GF-D8 (cell line): ENCODE data around the gene TAOK1.
A peak's percentile ranks its signal among the peaks of the same experiment; 100 is the strongest.

Experiments
- DNase-seq: peaks from one replicate; lab custom pipeline; 2025; lab: John Stamatoyannopoulos, UW

The TAOK1 gene

DNA sequence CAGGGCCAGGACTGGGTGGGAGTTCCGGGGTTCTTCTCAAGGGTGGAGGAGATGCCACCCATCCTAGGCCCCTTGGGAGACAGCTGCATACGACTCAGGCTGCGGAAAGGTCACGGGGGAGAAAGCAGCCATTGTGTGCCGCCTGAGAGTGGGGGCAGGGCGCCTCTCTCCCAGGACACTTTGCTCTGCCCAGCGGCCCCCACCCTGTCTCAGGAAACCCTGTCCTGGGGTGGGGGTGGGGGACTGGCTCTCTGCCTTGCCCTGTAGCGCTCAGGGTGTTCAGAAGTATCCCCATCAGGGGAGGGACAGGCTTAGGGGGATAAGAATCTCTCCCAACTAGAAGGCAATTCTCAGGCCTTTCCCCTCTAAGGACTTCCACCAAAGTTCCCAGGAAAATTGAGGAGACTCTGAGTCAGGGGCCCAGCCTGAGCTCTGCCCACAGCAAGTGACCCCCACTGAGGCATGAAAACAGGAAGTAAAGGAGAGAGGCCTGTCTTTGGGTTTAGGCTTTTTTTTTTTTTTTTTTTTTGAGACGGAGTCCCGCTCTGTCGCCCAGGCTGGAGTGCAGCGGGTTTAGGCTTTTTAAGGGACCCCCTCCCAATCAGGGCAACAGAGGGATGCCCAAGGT lies 194.4 kb downstream of the TAOK1 start:
- no peak for DNase-seq

DNA sequence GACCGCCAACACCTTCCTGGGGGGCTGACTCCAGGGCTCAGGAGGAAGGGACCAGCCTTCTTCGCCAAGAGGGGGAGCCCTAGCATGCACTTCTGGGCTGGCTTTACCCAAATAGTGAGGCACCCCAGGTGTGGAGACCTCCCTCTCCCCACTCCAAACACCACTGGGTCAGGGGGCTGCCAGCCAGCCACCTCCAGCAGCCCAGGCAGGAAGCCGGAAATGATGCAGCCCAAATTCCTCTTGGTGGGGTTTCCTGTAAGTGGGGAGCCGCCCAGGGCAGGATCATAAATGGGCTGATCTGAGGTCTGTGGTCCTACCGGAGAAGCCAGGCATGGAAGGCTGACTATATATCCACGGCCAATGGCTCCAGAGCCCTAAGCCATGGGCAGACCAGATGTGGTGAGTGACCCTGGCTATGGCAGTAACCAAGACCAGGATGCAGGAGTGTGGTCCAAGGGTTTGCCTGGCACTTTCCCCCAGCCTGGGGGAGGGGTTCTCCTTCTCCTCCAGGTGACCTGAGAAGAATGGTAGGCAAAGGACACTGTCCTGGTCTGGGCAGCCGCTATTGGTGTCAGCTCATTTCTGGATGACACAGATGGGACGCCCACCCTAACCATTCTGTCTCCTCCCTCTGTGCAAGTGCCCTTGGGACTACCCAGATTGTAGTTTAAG lies 195.1 kb downstream of the TAOK1 start:
- DNase-seq, result no peak

DNA sequence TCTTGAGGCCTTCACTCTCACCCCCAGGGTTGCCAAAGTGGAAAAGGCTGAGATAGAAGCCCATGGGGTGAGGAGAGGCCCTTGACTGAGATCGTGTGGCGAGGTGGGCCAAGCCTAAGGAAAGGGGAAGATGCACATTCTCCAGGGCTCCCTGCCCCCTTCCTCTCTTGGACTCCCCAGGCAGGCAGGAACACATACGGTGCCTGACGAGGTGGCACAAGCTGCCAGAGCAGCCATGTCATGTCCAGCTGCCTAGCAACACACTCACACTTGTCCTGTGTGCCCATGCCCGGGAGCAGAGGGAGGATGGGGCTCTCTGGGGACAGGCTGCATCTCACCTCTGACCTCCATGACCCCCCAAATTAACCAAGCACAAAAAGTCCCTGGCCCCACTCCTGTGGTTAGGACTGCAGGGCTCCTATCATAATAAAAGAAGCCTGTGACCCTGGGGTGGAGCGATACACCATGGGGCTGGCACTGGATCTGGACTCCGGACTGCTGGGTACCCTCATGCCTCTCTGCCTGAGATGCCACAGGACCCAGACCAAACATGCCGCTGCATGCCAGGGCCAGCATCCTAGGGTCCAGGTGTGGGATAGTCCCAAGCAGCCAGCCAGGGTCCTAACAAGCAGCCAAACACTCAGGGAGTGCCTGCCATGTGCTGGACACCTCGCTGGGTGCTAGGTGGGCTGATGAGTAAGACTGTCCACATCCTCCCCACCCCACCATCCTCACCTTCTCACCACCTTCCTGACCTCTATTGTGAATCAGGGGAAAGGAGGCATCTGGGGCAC lies 196.7 kb downstream of the TAOK1 start:
- DNase-seq, result no peak

DNA sequence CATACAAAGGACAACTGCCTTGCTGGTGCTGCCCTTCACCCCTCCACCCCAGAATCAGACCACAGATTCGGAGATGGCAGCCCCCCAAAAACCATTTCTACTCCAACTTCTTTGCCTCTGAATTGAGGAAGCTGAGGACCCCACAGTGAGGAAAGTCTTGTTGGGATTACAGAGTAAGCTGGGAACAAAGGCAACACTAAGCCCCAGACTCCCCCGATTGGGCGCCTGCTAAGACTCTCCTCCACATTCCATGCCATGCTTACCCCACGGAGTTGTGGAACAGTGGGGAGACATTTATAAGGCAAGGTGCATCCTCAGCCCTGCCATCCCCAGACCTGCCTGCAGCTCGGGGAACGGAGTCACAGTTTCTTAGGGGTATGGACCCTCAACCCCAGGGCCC lies 197.4 kb downstream of the TAOK1 start:
- DNase-seq, result no peak

DNA sequence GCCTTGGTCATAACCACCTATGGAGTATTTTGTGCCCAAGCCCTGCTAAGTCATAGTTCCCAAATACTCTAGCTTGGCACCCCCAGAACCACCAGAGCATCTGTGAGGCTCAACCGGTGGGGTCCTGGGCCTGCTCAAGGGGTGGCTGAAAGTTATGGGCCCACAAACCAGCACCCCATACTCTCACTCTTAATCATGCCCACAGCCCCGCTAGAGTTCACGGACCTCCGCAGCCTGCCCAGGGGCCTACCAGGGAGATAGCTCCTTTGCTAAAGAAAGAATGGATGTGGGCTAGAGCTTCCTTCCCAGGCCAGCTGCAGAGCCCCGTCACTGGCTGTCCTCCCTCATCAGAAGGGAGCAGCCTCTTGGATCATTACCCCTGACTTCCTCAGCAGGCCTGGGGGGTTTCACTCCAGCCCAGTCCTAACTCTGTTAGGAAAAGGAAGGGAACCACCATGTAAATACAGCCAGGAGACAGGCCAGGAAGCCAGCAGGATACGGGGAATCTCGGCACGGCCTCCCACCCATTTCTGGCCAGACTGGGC lies 197.9 kb downstream of the TAOK1 start:
- DNase-seq, result no peak

DNA sequence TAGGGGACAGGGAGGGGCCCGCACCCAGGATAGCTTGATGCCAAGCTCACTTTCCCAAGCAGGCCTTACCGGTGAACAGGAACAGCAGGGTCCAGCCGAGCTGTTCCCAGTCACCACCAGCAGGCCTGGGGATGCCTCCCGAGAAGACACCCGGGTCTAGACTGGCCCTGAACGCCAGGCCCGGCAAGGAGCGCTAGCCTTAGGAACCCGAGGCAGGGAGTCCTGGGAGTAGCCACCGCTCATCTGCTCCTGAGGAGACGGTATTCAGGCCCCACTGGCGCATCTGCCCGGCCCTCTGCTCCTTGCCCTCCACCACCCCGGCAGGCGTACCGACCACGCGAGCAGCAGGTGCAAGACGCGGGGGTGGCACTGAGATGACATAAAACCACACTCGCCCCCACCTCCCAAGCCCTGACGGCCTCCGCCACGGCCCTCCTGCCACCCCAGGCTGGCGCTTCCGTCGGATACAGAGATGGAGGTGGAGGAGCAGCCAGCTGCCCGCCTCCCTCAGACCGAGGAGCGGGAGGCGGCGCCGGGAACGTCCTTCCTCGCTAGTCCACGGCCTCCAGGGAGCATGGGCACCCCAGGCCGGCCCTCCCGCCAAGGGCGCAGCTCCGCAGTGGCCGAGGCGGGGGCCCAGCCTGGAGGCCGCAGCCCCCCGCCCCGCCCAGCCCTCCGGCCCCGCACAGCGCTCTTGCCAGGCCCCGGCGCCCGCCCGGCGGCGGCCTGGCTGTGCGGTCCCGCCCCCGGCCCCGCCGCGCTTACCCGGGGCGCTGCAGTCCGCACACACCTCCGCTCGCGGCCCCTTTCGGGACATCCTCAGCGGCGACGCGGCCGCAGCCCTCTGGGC lies 198.6 kb downstream of the TAOK1 start:
- no peak for DNase-seq

DNA sequence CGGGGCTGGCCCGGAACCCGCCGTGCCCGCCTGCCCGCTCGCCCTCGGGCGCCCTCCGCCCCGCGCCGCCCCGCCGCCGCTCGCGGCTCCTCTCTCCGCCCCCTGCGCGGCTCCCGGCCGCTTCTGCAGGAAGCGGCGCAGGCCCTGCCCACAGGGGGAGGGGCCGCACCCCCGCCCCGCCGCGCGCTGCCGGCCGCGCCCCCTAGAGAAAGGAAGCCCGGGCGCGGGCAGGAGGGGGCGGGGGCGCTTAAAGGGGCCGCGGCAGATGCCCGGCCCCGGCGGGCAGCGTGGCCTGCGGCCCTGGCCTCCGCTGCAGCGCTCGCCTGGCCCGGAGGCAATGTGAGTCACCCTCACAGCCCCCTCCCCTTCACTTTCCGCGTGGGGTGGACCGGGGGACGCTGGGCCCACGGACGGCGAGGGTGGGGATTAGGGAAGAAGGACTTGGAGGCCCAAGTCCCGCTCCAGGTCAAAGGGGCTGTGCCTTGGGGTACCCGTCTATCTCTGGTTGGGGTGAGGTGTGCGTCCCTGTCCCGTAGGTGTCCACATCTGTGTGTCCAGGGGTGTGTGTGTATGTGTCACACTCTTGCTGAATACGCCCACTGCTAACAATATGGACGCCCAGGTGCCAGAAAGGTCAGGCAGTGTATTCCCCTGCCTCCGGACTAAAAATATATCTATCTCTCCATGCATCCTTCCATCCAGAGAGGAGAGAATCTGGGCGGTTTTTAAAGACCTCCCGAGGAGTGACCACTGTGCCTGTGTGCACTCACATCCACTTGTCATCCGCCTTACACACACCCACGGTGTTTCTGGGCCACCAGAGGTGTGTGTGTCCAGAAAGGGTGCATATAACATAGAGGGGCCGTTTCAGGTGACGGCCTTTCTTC lies 199.6 kb downstream of the TAOK1 start, which contains the start of gene GIT1:
GIT1 (minus strand) TSS at position 125 of the 887 bp plus-strand sequence. CDS start 270 bp downstream, outside the sequence.
- DNase-seq, result no peak

DNA sequence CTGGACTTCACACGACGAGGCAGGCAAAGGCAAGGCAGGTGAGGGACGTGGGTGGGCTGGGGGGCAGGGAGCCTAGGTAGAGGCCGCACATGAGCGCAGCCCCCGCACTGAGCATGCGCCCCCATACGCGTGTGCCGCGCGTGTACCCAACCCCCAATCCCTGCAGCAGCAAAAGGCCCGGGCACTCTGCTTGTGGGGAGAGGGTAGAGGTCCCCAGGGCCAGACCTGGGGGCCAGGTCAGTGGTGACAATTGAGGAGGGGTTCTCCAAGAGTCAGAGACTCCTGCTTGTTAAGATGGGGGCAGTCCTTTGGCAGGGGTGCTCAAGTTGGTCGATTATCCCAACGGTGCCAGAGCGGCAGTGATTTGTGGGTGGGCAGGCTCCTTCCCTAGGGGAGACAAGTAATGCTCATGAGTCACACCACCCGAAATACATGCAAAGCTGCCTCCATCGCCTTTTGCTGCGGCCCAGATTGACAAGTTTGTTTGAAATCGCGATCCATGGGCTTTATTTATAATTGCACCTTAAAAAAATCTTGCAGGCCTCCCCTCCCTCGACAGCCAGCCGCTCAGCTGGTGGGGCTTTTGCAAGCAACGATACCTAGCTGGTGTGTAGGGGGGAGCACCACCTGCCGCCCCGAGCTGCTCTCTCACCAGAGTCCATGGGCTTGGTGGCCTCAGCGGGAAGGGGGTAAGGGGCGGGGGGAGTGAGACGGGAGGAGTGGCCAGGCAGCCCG lies 200.4 kb downstream of the TAOK1 start:
- no peak for DNase-seq

DNA sequence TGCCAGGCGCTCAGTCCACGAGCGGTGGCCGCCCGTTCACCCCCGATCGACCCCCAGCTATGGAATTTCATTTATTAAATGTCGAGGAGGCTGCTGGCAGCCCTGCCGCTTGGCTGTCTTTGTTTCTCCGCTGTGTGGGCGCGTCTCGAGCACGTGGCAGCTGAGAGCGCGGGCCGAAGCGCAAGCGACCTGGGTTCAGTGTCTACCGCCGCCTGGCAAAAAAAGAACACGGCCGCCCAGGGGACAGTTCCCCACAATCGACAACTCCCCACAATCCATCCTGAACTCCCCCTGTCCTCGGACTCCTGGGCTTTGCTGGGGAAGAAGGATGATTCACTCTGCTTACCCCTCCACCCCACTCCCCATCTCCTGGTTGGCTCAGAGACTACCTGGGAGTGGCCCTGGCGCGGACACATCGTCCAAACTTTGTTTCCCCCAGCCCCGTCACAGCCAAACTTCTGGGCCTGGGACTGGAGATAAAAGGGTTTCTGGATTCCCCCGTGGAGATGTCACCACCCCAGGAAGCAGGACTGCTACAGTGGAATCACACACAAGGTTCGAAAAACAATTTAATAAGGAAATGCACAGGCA lies 201.1 kb downstream of the TAOK1 start:
- DNase-seq, result peak; percentile 18

DNA sequence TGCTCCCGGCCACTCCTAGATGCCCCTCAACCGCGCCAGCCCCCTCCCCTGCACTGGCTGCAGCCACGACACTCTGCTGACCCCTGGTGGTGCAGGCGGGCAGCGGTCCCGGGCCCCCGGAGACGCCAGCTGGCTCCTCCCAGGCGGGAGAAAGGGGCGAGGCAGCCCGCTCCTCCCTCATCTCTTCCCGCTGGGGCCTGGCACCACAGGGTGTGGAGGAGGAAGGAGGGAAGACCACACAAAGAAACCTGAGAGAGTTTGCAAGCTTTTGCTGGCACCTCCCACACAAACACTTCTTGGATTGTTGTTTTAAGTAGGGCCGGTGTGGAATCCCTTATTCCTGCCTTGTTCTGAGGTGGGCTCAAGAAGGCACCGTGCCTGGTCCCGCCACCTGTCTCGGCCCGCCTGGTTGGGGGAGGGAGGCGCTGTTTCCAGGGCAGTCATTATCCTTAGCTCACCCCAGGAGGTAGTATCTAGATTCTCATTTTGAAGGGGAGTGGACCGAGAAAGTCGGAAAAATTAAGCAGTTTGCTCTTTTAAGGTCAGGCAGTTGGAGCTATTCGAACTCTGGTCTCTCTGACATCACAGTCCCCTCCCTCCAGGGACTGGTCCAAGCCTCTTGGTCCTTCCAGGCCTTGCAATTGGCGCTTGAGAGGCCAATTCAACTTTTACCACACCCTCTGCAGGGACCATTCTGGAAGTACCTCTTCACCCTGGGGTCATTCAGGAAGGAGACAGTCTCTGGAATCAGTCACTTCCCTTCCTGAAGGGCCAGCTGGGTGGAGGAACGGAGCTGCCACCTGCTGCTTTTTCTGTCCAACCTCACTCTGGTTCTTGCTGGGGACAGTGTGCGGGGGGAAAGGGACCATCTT lies 201.8 kb downstream of the TAOK1 start:
- peak; percentile 56 for DNase-seq

DNA sequence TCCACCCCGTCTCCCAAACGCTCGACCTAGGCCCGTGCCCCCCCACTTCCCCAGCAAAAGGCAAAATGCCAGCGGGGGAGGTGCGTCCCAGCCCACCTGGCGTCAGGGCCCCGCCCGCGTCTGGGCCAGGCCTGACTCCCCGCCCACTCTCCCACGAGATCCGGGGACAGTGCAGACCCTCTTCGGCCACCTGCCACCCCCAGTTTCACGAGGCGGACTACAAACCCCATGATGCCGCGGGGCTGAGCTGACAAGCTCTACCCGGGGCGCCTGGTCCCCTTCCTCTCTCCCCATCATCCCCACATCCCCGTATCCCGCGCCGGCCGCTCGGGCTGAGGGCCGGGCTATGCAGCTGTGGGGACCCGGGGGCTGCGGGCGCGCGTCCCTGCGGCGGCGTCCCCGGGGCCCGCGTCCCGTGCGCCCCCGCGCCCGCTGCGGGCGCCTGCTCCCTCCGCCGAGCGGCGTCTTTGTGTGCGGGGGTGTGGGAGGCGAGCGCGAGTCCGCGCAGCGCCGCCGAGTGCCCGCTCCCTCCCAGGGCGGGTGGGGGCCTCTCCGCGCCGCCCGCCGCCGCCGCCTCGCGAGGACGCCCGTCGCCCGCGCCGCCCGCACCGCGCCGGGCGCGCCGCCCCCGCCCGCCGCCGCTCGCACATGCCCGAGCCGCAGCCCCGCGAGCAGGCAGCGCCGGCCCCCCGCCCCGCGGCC lies 202.8 kb downstream of the TAOK1 start, which contains the start of gene ANKRD13B:
ANKRD13B (plus strand) TSS at position 283 of the 702 bp plus-strand sequence. CDS start 490 bp downstream, outside the sequence.
- DNase-seq, result no peak

DNA sequence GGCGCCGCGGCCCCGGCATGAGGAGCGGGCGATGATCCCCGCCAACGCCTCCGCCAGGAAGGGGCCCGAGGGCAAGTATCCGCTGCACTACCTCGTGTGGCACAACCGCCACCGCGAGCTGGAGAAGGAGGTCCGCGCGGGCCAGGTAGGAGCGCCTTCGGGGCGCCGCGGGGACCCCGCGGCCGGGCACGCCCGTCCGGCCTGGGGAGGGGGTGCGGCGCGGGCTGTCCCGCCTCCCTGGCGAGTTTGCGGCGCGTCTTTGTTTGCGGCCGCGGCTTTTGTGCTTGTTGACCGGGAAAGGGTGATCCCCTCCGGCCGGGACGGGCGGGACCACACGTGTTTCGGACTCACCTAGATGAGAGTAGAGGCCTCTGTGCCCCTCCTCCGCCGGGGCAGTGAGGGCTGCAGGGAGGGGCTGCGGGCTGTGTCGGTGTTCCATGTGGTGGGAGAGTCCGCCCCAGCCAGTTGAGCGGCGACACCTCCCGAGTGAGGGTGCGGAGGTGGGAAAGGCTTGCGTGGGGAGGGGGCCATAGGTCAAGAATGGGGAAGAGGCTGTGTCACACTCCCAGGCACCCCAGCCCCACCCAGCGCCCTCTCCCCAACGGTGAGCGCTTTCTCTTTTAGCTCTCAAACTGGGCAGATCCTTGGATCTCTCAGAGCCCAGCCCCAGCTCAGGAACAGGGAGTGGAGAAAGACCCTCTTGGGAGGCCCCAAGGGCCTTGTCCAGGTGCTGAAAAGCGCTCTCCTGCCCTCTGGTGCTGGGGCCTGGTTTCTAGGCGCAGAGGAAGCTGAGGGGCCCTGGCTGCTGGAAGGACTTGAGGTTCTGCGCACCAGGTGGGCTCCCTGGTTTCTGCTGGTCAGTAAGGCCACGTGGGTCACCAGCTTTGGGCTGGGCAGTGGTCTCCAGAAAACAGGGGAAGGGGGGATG lies 203.7 kb downstream of the TAOK1 start:
- DNase-seq, result no peak

DNA sequence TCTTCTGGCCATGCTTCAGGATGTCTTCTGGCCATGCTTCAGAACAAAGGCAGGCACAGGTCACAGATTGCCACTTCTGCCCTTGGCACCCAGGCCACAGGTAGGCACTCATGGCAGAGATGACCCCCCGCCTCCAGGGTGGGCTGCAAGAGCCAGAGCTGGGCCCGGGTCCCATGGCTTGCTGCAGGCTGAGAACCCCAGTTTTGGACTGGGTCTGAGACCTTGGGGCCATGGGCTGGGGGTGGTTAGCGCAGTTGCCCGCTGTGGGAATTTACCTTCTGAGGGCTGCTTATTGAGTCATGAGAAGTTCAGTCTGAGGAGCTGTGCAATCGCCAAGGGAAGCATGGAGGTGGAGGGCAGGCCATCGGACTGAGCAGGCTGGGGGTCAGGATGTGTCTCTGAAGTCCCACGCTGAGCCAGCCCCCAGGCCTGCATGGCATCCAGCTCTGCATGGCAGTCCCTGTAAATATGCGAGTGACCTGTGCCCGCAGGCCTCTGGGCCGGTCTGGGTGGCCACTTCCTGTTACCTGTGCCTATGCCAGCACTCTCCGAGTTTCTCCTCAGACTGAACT lies 204.4 kb downstream of the TAOK1 start:
- DNase-seq, result no peak

DNA sequence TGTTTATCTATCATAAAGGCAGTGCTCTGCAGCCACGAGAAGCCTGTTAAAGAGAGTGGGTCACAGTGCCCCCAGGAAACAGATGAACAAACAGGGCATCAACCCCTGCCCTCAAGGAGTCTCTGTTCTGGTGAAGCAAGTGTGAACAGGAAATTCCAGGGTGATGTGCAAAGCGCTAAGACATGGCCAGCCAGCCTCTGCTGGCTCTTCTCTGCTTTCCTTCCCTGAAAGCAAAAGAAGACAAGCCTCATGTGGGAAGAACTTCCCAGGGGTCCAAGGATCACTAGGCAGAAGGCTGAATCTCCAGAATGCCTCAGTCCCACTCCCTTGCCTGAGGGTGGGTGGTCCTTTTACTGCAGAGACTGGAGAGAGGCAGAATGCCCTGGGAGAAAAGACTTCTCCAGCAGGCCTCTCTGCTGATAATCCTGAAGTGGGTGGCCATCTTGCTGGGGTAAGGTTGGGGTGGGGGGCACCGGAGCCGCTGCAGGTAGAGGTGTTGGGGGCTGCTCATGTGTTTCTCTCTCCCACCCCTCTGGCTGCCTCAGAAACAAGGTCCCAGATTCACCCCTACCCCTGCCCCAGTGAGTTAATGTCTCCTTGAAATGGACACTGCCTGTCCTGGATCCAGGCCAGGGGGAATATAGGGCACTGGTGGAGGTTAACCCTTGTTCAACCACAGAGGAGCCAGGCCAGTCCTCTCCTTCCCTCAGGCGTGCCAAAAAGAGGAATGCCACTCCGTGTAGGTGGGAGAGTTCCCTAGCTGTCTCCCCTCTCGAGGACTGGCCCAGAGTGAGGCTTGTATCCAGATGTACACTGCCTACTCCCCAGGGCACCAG lies 205.2 kb downstream of the TAOK1 start:
- DNase-seq, result no peak
